ENCODE data around the gene CDC40. TPM values are rescaled to one million over a fixed set of nuclear protein-coding genes. Genes with fewer than 3 reads are reported as not detected.
"Not testable (repeated sequence)": the region's sequence is repeated elsewhere in the genome, so short reads cannot be mapped to it uniquely, and the experiment has no call there.

CDC40 gene
- total and polyA plus RNA-seq, 8 donors: 3.8 to 13.6 (median 9.7) TPM

GRCh38 chr6:110232450-110232849 is 52.2 kb downstream of the CDC40 start:
- H3K36me3 ChIP-seq: peaks cover 0 to 3% (median 0%) of the 10 kb centered on the region in 3 donors
- intact Hi-C loops (cut with DNase I): no loop called here
- WGBS, 2 donors: 79 to 87% methylated on average over 2 of the region's 2 CpGs
- no peak for TF ChIP-seq CTCF (IDR thresholded peaks at IDR 0.05)
- no peaks in the 10 kb centered on the region for H3K9me3 ChIP-seq
- ATAC-seq: no peak
- H3K4me1 ChIP-seq: no peaks in the 10 kb centered on the region
- no peak for FAIRE-seq
- H3K27me3 ChIP-seq: no peaks in the 10 kb centered on the region
- H3K27ac ChIP-seq: no peak overlapping the region
- H3K4me3 ChIP-seq: no peak overlapping the region
- no peak for DNase-seq

DNA sequence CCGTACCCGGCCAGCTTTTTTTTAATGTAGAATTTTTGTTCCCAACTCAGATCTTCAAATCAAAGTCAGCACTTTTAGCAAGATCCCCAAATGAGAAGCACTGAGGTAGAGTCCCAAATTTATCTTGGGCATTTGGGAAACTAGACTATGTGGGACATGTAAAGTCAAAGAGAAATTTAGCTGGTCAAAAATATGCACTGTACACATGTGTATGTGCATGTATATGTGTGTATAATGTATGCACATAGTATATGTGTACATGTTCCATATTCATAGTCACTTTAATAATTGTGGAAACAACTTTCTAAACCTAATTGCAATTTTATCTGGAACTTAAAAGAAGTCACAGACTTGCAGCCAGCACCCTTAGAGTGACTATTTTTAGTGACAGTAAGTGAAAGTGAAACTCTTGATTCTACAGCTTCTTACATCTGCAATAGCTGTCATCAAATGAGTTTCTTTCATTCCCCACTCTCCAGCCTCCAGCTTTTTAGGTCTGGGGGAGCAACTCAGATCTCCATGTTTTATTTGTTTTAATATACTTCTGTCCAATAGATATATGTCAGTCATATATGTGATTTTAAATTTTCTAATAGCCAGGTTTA is 53.6 kb downstream of the CDC40 start:
- no peaks in the 10 kb centered on the region for H3K27me3 ChIP-seq
- 93 to 95% methylated on average over 2 of the region's 2 CpGs for WGBS, 2 donors
- H3K27ac ChIP-seq: no peak overlapping the region
- ATAC-seq (peak in 2 of 4 donors; percentile 35 to 62), FAIRE-seq (no peak), DNase-seq (no peak)
- H3K4me1 ChIP-seq: no peaks in the 10 kb centered on the region
- H3K9me3 ChIP-seq: no peaks in the 10 kb centered on the region
- no peak for TF ChIP-seq CTCF (IDR thresholded peaks at IDR 0.05)
- H3K36me3 ChIP-seq: peaks cover 0 to 3% (median 0%) of the 10 kb centered on the region in 3 donors
- H3K4me3 ChIP-seq: no peak overlapping the region
- intact Hi-C loops (cut with DNase I): no loop called here

GRCh38 chr6:110236007-110236406 is 55.8 kb downstream of the CDC40 start:
- H3K4me1 ChIP-seq; H3K27me3 ChIP-seq; H3K9me3 ChIP-seq; ATAC-seq; intact Hi-C loops (cut with DNase I); H3K27ac ChIP-seq; H3K4me3 ChIP-seq; H3K36me3 ChIP-seq; FAIRE-seq; DNase-seq: not testable (repeated sequence)
- WGBS, 2 donors: 96 to 100% methylated on average over 1 of the region's 1 CpG

DNA sequence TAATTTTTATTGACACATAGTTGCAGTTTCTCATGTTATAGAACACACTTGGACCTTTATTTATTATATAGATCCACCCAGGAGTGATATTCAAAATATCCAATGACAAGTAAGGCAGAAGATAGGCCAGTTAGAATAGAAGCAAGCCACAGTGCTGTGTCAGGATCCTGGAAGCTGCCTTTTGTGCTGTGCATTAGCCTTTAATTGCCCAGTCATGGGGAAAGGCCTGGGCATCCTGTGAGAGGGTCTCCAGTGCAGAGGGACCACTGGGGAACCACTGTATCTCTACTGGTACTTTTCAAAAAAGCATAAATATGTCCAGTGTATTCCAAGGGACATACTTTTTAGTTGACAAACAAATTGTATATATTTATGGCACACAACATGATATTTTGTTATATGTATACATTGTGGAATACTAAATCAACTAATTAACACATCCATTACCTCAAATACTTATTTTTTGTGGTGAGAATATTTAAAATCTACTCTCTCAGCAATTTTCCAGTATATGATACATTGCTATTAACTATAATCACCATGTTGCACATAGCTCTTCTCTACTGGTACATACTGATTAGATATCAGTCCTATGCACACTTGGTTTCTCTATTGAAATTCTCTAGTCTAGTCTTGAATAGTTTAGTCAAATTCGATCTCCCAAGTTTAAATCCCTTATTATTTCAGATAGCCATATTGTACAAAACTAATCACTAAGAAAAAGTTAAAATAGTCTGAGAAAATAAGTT is 59.5 kb downstream of the CDC40 start:
- no peaks in the 10 kb centered on the region for H3K9me3 ChIP-seq
- DNase-seq (no peak), FAIRE-seq (no peak), ATAC-seq (no peak)
- intact Hi-C loops (cut with DNase I): no loop called here
- H3K27ac ChIP-seq: no peak overlapping the region
- WGBS, 2 donors: 91 to 100% methylated on average over 1 of the region's 1 CpG
- H3K36me3 ChIP-seq: no peaks in the 10 kb centered on the region
- no peak overlapping the region for H3K4me3 ChIP-seq
- no peaks in the 10 kb centered on the region for H3K4me1 ChIP-seq
- no peaks in the 10 kb centered on the region for H3K27me3 ChIP-seq
- no peak for TF ChIP-seq CTCF (IDR thresholded peaks at IDR 0.05)

- DNase-seq; intact Hi-C loops (cut with DNase I); H3K27ac ChIP-seq; H3K9me3 ChIP-seq; H3K27me3 ChIP-seq; ATAC-seq; H3K4me1 ChIP-seq; H3K36me3 ChIP-seq; FAIRE-seq; H3K4me3 ChIP-seq: not testable (repeated sequence)
- 87 to 94% methylated on average over 3 of the region's 3 CpGs for WGBS, 2 donors
Measured at GRCh38 chr6:110244621-110245020, 64.4 kb downstream of the CDC40 start.

DNA sequence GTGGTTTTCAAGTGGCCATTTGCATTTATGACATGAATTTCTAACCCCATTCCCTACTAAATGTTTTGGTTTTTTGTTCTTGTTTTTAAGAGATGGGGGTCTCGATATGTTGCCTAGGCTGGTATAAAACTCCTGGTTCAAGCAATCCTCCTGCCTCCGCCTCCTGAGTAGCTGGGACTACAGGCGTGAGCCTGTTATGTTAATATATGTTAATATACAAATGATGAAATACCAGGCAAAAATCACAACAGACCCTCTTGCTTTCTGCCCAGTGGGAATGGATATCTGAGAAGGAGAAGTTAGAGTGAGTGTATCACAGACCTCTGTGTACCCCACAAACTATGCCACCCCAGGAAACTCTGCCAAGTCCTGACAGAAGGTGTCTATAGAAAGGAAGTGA is 66.2 kb downstream of the CDC40 start:
- ATAC-seq: no peak
- Histone ChIP-seq H3K27ac (no peak overlapping the region), H3K4me1 (no peaks in the 10 kb centered on the region), H3K4me3 (no peak overlapping the region), H3K9me3 (no peaks in the 10 kb centered on the region), H3K27me3 (no peaks in the 10 kb centered on the region), H3K36me3 (no peaks in the 10 kb centered on the region)
- TF ChIP-seq CTCF (IDR thresholded peaks at IDR 0.05): no peak
- DNase-seq: no peak
- intact Hi-C loops (cut with DNase I): no loop called here
- no peak for FAIRE-seq
- 95 to 99% methylated on average over 3 of the region's 3 CpGs for WGBS, 2 donors

All from pancreas (tissue), 10 donors.